Measurements from ENCODE around the gene FCN2.
"Not testable (repeated sequence)": the region's sequence is repeated elsewhere in the genome, so short reads cannot be mapped to it uniquely, and the experiment has no call there.

The FCN2 gene

DNA sequence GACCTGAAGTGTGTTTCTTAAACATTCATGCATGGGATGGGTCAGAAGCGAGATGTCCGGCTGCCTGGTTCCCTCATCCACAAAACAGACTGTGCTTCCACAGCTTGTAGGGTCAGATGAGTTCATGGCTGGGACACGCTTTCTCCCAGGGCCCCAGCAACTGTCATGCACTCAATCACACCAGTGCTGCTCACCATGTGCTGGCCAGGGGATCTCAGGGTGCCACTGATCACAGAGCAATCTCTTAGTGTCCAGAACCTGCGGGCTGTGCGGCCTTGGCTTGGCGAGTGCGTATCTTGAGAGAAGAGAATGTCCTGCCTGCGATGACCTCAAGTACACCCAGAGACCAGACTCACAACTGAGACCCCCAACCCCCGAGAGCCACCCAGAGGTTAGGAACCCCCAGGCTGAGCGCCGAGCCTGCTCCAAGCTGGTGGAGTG, 26.0 kb upstream of the FCN2 start:
- Histone ChIP-seq H3K4me3 (ENCODE audit: control insufficient read depth in 1 of 7, extremely low read depth in 1 of 7, insufficient read depth in 4 of 7, low read depth in 2 of 7, low read length in 6 of 7) (no peak overlapping the region), H3K9me3 (ENCODE audit: control extremely low read depth in 1 of 5, control insufficient read depth in 4 of 5, insufficient read depth in 2 of 5, low read depth in 1 of 5, low read length in 4 of 5) (peaks cover 0 to 11% (median 6%) of the 10 kb centered on the region in 5 experiments), H3K4me1 (ENCODE audit: control extremely low read depth in 1 of 4, control insufficient read depth in 4 of 4, insufficient read depth in 4 of 4, low read length in 3 of 4) (peaks cover 0 to 9% (median 3%) of the 10 kb centered on the region in 4 experiments), H3K36me3 (ENCODE audit: control insufficient read depth in 4 of 4, insufficient read depth in 4 of 4, low read length in 3 of 4) (no peaks in the 10 kb centered on the region), H3K27ac (ENCODE audit: insufficient read depth in 1 of 2, low read depth in 1 of 2, low read length in 2 of 2, poor library complexity in 1 of 2, severe bottlenecking in 2 of 2) (no peak overlapping the region), H3K27me3 (replicated peaks in 2 of 5; ENCODE audit: control insufficient read depth in 4 of 5, insufficient read depth in 5 of 5, low read length in 4 of 5) (peaks cover 0 to 4% (median 0%) of the 10 kb centered on the region in 5 experiments)
- ChIA-PET POLR2A (interaction anchor here (0.6 kb wide), 1 partner anchor 1043 kb away, joined by 3 read pairs; no protein-coding TSS in a partner anchor), CTCF (interaction anchor here (0.9 kb wide), 1 partner anchor 54 kb away, joined by 3 read pairs; no protein-coding TSS in a partner anchor)
- 95% methylated on average over 11 of the region's 11 CpGs for WGBS (ENCODE audit: insufficient coverage)
- no peak for DNase-seq

DNA sequence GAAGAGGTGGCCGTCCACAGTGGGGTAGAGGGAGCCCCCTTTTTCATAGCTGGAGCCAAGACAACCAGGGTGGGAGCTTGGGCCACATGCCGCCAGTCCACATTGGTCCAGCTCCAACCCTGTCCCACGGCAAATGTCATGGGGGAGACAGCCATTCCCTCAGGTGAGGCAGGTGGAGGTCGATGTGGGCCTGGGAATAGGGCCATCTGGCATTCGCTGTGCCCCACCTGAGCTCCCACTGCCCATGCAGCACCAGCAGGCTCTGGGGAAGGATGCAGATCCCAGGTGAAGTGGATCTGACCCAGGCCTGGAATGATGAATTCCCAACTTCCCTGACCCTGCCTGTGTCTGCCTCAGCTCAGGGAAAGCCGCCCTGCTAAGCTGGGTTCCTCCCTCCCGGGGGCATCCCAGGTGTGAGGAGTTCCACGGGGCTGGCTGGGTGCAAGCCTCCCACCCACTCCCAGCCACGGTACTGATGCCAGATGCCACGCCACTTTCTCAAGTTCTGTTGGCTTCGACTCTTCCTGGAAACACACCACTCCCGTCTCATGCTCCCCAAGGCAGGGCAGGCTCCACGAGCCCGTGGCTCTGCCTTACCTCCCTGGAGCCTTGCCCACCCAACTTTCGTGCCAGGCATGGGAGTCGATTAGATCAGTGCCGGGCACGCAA, 25.2 kb upstream of the FCN2 start:
- Histone ChIP-seq H3K4me1 (ENCODE audit: control extremely low read depth in 1 of 4, control insufficient read depth in 4 of 4, insufficient read depth in 4 of 4, low read length in 3 of 4) (peaks cover 0 to 9% (median 3%) of the 10 kb centered on the region in 4 experiments), H3K9me3 (ENCODE audit: control extremely low read depth in 1 of 5, control insufficient read depth in 4 of 5, insufficient read depth in 2 of 5, low read depth in 1 of 5, low read length in 4 of 5) (peaks cover 0 to 10% (median 5%) of the 10 kb centered on the region in 5 experiments), H3K4me3 (ENCODE audit: control insufficient read depth in 1 of 7, extremely low read depth in 1 of 7, insufficient read depth in 4 of 7, low read depth in 2 of 7, low read length in 6 of 7) (no peak overlapping the region), H3K27me3 (replicated peaks in 2 of 5; ENCODE audit: control insufficient read depth in 4 of 5, insufficient read depth in 5 of 5, low read length in 4 of 5) (peaks cover 0 to 4% (median 0%) of the 10 kb centered on the region in 5 experiments), H3K36me3 (ENCODE audit: control insufficient read depth in 4 of 4, insufficient read depth in 4 of 4, low read length in 3 of 4) (no peaks in the 10 kb centered on the region), H3K27ac (ENCODE audit: insufficient read depth in 1 of 2, low read depth in 1 of 2, low read length in 2 of 2, poor library complexity in 1 of 2, severe bottlenecking in 2 of 2) (no peak overlapping the region)
- no peak for DNase-seq
- WGBS (ENCODE audit: insufficient coverage), result 95% methylated on average over 17 of the region's 18 CpGs
- ChIA-PET POLR2A (interaction anchor here (0.6 kb wide), 1 partner anchor 1042 kb away, joined by 3 read pairs; no protein-coding TSS in a partner anchor), CTCF (interaction anchor here (0.6 to 0.9 kb wide), 2 partner anchors 55 to 63 kb away, joined by 3 read pairs; no protein-coding TSS in a partner anchor)

DNA sequence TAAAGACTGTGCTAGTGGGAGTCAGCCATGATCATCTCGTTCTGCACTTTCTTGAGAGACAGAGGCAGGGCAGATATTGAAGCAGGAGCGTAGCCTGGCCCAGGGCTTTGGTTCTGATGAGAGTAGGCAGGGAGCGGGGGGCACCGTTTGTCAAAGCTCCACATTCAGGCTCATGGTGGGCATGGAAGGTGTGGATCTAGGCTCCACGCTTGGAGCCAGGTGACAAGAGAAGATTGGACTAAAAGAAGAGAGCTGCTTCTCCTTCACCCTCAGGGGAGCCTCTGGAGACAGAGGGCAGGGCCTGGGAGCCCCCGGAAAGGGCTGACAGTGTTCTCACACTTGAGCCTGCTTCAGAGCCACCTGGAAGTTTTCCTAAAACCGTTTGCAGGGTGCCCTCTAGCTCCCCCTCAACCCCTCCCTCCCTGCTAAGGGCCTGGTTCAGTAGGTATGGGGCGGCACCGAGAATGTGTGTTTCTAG, 24.7 kb upstream of the FCN2 start:
- no peak overlapping the region for H3K4me3 ChIP-seq (ENCODE audit: control insufficient read depth in 1 of 7, extremely low read depth in 1 of 7, insufficient read depth in 4 of 7, low read depth in 2 of 7, low read length in 6 of 7)
- ChIA-PET POLR2A (no interaction called here), CTCF (interaction anchor here (0.6 kb wide), 1 partner anchor 62 kb away, joined by 3 read pairs; no protein-coding TSS in a partner anchor)
- peaks cover 0 to 4% (median 0%) of the 10 kb centered on the region in 5 experiments for H3K27me3 ChIP-seq (replicated peaks in 2 of 5; ENCODE audit: control insufficient read depth in 4 of 5, insufficient read depth in 5 of 5, low read length in 4 of 5)
- no peaks in the 10 kb centered on the region for H3K36me3 ChIP-seq (ENCODE audit: control insufficient read depth in 4 of 4, insufficient read depth in 4 of 4, low read length in 3 of 4)
- no peak overlapping the region for H3K27ac ChIP-seq (ENCODE audit: insufficient read depth in 1 of 2, low read depth in 1 of 2, low read length in 2 of 2, poor library complexity in 1 of 2, severe bottlenecking in 2 of 2)
- peaks cover 0 to 6% (median 2%) of the 10 kb centered on the region in 5 experiments for H3K9me3 ChIP-seq (ENCODE audit: control extremely low read depth in 1 of 5, control insufficient read depth in 4 of 5, insufficient read depth in 2 of 5, low read depth in 1 of 5, low read length in 4 of 5)
- whole genome bisulfite sequencing (ENCODE audit: insufficient coverage), result 100% methylated on average over 4 of the region's 9 CpGs
- no peak for DNase-seq
- H3K4me1 ChIP-seq (ENCODE audit: control extremely low read depth in 1 of 4, control insufficient read depth in 4 of 4, insufficient read depth in 4 of 4, low read length in 3 of 4), result peaks cover 0 to 6% (median 3%) of the 10 kb centered on the region in 4 experiments

DNA sequence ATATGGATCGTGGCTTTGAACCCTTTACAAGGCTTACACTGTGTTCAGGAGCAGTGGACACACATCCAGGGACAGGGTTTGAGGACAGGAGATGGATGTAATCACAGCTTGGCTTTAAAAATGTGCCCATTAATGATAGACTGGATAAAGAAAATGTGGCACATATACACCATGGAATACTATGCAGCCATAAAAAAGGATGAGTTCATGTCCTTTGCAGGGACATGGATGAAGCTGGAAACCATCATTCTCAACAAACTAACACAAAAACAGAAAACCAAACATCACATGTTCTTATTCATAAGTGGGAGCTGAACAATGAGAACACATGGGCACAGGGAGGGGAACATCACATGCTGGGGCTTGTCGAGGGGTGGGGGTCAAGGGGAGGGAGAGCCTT, 23.2 kb upstream of the FCN2 start:
- H3K27me3 ChIP-seq (replicated peaks in 2 of 5; ENCODE audit: control insufficient read depth in 4 of 5, insufficient read depth in 5 of 5, low read length in 4 of 5); CTCF ChIA-PET; H3K27ac ChIP-seq (ENCODE audit: insufficient read depth in 1 of 2, low read depth in 1 of 2, low read length in 2 of 2, poor library complexity in 1 of 2, severe bottlenecking in 2 of 2); H3K4me3 ChIP-seq (ENCODE audit: control insufficient read depth in 1 of 7, extremely low read depth in 1 of 7, insufficient read depth in 4 of 7, low read depth in 2 of 7, low read length in 6 of 7); H3K36me3 ChIP-seq (ENCODE audit: control insufficient read depth in 4 of 4, insufficient read depth in 4 of 4, low read length in 3 of 4); POLR2A ChIA-PET; DNase-seq; H3K4me1 ChIP-seq (ENCODE audit: control extremely low read depth in 1 of 4, control insufficient read depth in 4 of 4, insufficient read depth in 4 of 4, low read length in 3 of 4); H3K9me3 ChIP-seq (ENCODE audit: control extremely low read depth in 1 of 5, control insufficient read depth in 4 of 5, insufficient read depth in 2 of 5, low read depth in 1 of 5, low read length in 4 of 5): not testable (repeated sequence)
- 100% methylated on average over 1 of the region's 2 CpGs for WGBS (ENCODE audit: insufficient coverage)

DNA sequence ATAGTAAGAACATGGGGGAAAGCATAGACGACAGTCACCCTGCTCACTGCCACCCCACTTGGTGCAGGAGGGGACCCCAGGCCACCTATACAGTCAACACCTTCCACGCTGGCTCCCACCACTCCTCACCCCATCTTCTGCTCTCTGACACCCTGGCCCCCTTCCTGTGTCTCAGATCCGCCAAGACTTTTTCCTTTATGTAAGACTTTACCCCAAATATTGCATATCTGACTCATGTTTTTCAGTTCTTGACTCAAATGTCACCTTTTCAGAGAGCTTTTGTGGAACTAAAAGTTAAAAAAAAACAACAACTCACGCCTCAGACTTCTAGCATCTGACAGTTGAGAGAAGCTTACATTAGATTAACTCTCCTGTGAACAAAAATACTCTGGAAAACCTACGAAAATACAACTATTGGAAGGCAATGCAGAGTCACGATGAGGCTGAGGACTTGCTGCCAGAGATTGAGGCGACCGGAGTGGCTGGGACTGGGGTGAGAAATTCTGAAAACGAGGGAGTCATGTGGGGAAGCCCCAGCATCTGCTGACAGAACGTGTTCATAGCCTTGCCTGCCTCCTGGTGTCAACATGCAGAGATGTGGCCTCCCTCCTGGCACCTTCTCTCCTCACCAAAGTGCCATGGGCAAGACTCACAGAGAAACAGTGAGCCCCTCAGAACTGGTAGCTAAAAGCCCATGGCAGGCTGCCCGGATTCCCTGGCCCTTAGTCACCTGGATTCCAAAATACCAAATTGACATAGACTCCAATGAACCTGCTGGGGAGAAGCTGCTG, 22.4 kb upstream of the FCN2 start:
- POLR2A ChIA-PET, result no interaction called here
- CTCF ChIA-PET, result no interaction called here
- DNase-seq, result peak in 1 of 3 donors; percentile 6

DNA sequence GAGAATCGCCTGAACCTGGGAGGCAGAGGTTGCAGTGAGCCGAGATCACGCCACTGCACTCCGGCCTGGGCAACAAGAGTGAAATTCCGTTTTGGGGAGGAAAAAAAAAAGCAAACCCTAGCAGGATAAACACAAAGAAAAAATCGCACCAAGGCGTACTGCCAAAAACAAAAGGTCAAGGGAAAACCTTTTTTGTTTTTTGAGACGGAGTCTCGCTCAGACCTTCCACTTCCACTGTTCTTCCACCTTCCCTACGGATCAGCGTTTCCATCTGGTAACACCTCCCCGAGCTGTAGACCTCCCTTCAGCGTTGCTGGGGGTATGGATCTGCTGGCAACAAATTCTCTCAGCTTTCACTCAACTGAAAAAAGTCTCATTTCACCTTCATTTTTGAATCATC, 20.1 kb upstream of the FCN2 start:
- Histone ChIP-seq H3K9me3 (ENCODE audit: control extremely low read depth in 1 of 5, control insufficient read depth in 4 of 5, insufficient read depth in 2 of 5, low read depth in 1 of 5, low read length in 4 of 5) (peaks cover 0 to 6% (median 2%) of the 10 kb centered on the region in 5 experiments), H3K36me3 (ENCODE audit: control insufficient read depth in 4 of 4, insufficient read depth in 4 of 4, low read length in 3 of 4) (no peaks in the 10 kb centered on the region), H3K4me3 (ENCODE audit: control insufficient read depth in 1 of 7, extremely low read depth in 1 of 7, insufficient read depth in 4 of 7, low read depth in 2 of 7, low read length in 6 of 7) (no peak overlapping the region), H3K27me3 (replicated peaks in 2 of 5; ENCODE audit: control insufficient read depth in 4 of 5, insufficient read depth in 5 of 5, low read length in 4 of 5) (peaks cover 0 to 2% (median 0%) of the 10 kb centered on the region in 5 experiments), H3K27ac (ENCODE audit: insufficient read depth in 1 of 2, low read depth in 1 of 2, low read length in 2 of 2, poor library complexity in 1 of 2, severe bottlenecking in 2 of 2) (no peak overlapping the region), H3K4me1 (ENCODE audit: control extremely low read depth in 1 of 4, control insufficient read depth in 4 of 4, insufficient read depth in 4 of 4, low read length in 3 of 4) (no peaks in the 10 kb centered on the region)
- WGBS (ENCODE audit: insufficient coverage), result 99% methylated on average over 10 of the region's 13 CpGs
- CTCF ChIA-PET, result no interaction called here
- POLR2A ChIA-PET, result no interaction called here
- DNase-seq, result no peak

More for the DNA sequence above, 22.4 kb upstream of the FCN2 start:
- Histone ChIP-seq H3K27ac (ENCODE audit: insufficient read depth in 1 of 2, low read depth in 1 of 2, low read length in 2 of 2, poor library complexity in 1 of 2, severe bottlenecking in 2 of 2) (no peak overlapping the region), H3K4me3 (ENCODE audit: control insufficient read depth in 1 of 7, extremely low read depth in 1 of 7, insufficient read depth in 4 of 7, low read depth in 2 of 7, low read length in 6 of 7) (no peak overlapping the region), H3K36me3 (ENCODE audit: control insufficient read depth in 4 of 4, insufficient read depth in 4 of 4, low read length in 3 of 4) (no peaks in the 10 kb centered on the region), H3K9me3 (ENCODE audit: control extremely low read depth in 1 of 5, control insufficient read depth in 4 of 5, insufficient read depth in 2 of 5, low read depth in 1 of 5, low read length in 4 of 5) (peaks cover 0 to 6% (median 2%) of the 10 kb centered on the region in 5 experiments), H3K4me1 (ENCODE audit: control extremely low read depth in 1 of 4, control insufficient read depth in 4 of 4, insufficient read depth in 4 of 4, low read length in 3 of 4) (no peaks in the 10 kb centered on the region), H3K27me3 (replicated peaks in 2 of 5; ENCODE audit: control insufficient read depth in 4 of 5, insufficient read depth in 5 of 5, low read length in 4 of 5) (peaks cover 0 to 3% (median 0%) of the 10 kb centered on the region in 5 experiments)
- 87% methylated on average over 10 of the region's 11 CpGs for WGBS (ENCODE audit: insufficient coverage)

All from common myeloid progenitor, CD34-positive (primary cell).